ENCODE data around the gene EML2.

DNA sequence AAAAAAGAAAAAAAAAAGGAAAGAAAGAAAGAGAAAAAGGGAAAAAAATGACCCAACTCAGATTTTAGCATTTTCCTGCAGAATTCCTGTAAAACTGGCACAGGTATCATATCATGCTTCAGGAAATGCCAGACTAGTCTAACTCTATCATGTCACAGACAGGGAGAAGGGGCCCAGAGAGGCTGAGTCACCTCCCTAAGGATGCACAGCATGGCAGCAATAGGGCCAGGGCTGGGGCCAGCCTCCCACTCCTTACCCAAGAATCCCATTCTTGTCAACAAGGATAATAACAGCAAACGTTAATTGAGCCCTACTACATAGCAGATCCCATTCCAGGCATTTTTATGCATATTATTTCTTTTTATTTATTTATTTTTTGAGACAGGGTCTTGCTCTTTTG lies 45.7 kb downstream of the EML2 start:
- TF ChIP-seq, protein P1, sequence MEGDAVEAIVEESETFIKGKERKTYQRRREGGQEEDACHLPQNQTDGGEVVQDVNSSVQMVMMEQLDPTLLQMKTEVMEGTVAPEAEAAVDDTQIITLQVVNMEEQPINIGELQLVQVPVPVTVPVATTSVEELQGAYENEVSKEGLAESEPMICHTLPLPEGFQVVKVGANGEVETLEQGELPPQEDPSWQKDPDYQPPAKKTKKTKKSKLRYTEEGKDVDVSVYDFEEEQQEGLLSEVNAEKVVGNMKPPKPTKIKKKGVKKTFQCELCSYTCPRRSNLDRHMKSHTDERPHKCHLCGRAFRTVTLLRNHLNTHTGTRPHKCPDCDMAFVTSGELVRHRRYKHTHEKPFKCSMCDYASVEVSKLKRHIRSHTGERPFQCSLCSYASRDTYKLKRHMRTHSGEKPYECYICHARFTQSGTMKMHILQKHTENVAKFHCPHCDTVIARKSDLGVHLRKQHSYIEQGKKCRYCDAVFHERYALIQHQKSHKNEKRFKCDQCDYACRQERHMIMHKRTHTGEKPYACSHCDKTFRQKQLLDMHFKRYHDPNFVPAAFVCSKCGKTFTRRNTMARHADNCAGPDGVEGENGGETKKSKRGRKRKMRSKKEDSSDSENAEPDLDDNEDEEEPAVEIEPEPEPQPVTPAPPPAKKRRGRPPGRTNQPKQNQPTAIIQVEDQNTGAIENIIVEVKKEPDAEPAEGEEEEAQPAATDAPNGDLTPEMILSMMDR (conservative IDR thresholded peaks at IDR 0.05 in 1 of 2, IDR thresholded peaks at IDR 0.05 in 1 of 2; ENCODE audit: extremely low read depth in 1 of 2, insufficient read depth in 1 of 2, low read depth in 1 of 2, low read length in 2 of 2), result no peak
- TF ChIP-seq EZH2 (IDR thresholded peaks at IDR 0.05; ENCODE audit: borderline replicate concordance, low read length), result no peak
